ENCODE data around the gene ACOX3. TPM values are rescaled to one million over a fixed set of nuclear protein-coding genes. Genes with fewer than 3 reads are reported as not detected.

ACOX3 gene
- total and polyA plus RNA-seq, 9 of the 15 experiments (the other 6 are each of a cell fraction or from before 2014, with no cell fraction given): 0.68 to 7.3 (median 3.7) TPM

DNA sequence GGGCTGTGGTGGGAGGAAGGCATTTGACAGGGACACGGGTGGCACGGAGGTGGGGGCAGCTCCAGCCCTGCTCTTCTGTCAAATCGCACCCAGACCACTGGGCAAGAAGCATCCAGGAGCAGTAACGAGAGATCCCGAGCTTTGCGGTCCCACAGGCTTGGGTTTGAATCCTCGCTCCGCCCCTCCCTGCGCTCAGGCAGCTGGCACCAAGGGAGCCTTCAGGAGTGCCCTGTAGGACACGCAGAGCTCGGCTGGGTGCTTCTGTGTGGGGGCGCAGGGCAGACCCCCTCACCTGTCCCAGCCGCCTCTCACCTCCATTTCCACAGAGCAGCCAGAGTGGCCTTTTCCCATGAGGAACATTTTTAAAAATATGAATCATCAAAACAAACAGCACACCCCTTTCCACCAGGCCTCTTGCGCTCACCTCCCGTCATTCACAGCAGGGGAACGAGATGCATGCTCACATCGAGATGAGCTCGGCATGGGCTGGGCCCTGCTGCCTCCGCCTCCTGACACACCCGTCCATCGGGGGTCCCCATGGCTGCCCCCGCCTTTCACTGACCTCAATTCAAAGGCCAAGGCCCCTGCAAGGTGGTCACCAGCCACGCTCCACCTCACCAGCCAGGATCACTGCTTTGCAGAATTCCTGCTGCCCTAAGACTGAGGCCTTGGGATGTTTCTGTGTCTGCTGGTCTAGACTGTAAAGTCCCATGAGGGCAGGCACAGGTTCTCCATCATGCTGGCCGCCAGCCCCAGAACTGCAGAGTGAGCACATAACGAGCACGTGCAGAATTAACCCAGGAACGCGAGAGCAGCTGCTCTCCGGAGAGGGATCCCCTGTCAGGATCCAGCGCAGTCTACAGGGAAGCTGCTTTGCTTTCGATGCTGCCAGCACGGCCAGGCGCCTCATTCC is 52.7 kb downstream of the ACOX3 start (continued):
- TF ChIP-seq ZNF347 (CRISPR knock-in tag; IDR thresholded peaks at IDR 0.05; ENCODE audit: low read depth) (no peak), PYGO2 (tag; IDR thresholded peaks at IDR 0.05) (no peak), ARID3A (IDR thresholded peaks at IDR 0.05; ENCODE audit: borderline replicate concordance, low read depth, low read length) (no peak), LEF1 (IDR thresholded peaks at IDR 0.05) (no peak)

DNA sequence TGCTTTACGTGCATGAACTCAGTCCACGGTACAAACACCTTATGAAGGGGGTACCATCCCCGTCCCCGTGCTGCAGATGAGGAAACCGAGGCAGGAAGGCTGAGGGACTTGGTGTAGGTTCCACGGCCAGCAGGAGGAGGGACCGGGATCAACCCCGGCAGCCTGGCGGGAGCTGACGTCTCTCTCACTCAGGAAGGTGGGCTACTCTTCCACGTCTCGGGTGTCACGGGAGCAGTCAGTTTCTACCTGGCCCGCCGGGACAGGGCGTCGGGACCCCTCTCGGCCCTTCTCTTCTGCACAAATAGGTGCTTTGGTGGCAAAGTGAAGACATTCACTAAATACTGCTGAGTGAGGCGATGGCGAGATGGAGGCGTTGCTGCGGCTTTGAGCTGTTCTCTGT is 53.3 kb downstream of the ACOX3 start:
- H2AFZ ChIP-seq (ENCODE audit: low read depth, low read length): no peak overlapping the region
- H3K9me3 ChIP-seq (replicated peaks; ENCODE audit: control insufficient read depth, insufficient read depth, low read depth, low read length): no peaks in the 10 kb centered on the region
- peaks cover 0 to 5% of the 10 kb centered on the region in 2 experiments; a peak in 1 of 5 replicates for H3K27me3 ChIP-seq (ENCODE audit: control insufficient read depth in 2 of 2, insufficient read depth in 2 of 2, low read length in 2 of 2)
- ATAC-seq (no peak), DNase-seq (ENCODE audit: extremely low read depth in 1 of 4, low spot score in 3 of 4) (no peak), FAIRE-seq (no peak)
- ChIA-PET CTCF (ENCODE audit: low intra/inter-chr PET ratio) (no interaction called here), POLR2A (no interaction called here)
- in situ Hi-C loops (cut with MboI): no loop called here
- no peaks in the 10 kb centered on the region for H3K36me3 ChIP-seq (ENCODE audit: control insufficient read depth, insufficient read depth, low read length)
- peaks cover 5% of the 10 kb centered on the region for H3K9me1 ChIP-seq (ENCODE audit: control insufficient read depth, insufficient read depth, low read length)
- no peak overlapping the region for H3K9ac ChIP-seq (ENCODE audit: insufficient read depth in 1 of 2, low read depth in 2 of 2, low read length in 2 of 2)
- intact Hi-C loops (cut with micrococcal nuclease): no loop called here
- no peaks in the 10 kb centered on the region for H3K79me2 ChIP-seq (ENCODE audit: control insufficient read depth, insufficient read depth, low read length)
- H3K27ac ChIP-seq (ENCODE audit: extremely low read depth, low read depth, low read length): no peak overlapping the region
- BruUV-seq (replicated peaks): no TSS peak
- H3K4me1 ChIP-seq (replicated peaks in 1 of 2; ENCODE audit: control insufficient read depth in 2 of 2, insufficient read depth in 2 of 2, low read length in 2 of 2): peaks cover 0 to 30% of the 10 kb centered on the region in 2 experiments; a peak in 2 of 5 replicates
- H4K20me1 ChIP-seq (replicated peaks; ENCODE audit: control insufficient read depth, insufficient read depth, low read length): peaks cover 7% of the 10 kb centered on the region; the same call in 1 of the 2 replicates
- H3K4me2 ChIP-seq (ENCODE audit: insufficient read depth, low read length): no peak overlapping the region
- no peak overlapping the region for H3K4me3 ChIP-seq
- WGBS (ENCODE audit: insufficient coverage, low coverage, missing lambda C conversion rate): 59% methylated on average over 21 of the region's 22 CpGs
- TF ChIP-seq SMARCE1 (IDR thresholded peaks at IDR 0.05): no peak
- no peak for TF ChIP-seq PHTF2 (CRISPR knock-in tag; IDR thresholded peaks at IDR 0.05)
- no peak for TF ChIP-seq TRIM24 (IDR thresholded peaks at IDR 0.05)
- TF ChIP-seq CBX2 (IDR thresholded peaks at IDR 0.05; ENCODE audit: insufficient read depth, low read length, poor library complexity, severe bottlenecking): no peak
- TF ChIP-seq, protein P1, sequence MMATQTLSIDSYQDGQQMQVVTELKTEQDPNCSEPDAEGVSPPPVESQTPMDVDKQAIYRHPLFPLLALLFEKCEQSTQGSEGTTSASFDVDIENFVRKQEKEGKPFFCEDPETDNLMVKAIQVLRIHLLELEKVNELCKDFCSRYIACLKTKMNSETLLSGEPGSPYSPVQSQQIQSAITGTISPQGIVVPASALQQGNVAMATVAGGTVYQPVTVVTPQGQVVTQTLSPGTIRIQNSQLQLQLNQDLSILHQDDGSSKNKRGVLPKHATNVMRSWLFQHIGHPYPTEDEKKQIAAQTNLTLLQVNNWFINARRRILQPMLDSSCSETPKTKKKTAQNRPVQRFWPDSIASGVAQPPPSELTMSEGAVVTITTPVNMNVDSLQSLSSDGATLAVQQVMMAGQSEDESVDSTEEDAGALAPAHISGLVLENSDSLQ (IDR thresholded peaks at IDR 0.05): no peak
- TF ChIP-seq TAL1 (IDR thresholded peaks at IDR 0.05): no peak
- TF ChIP-seq PML (IDR thresholded peaks at IDR 0.05; ENCODE audit: low read length): no peak
- no peak for TF ChIP-seq HMG20A (CRISPR knock-in tag; conservative IDR thresholded peaks at IDR 0.05)
- TF ChIP-seq HOXB6 (CRISPR knock-in tag; IDR thresholded peaks at IDR 0.05; ENCODE audit: borderline replicate concordance): no peak
- no peak for TF ChIP-seq MCM7 (IDR thresholded peaks at IDR 0.05)
- TF ChIP-seq MCM2 (IDR thresholded peaks at IDR 0.05; ENCODE audit: low read depth): no peak
- TF ChIP-seq POLR3G (IDR thresholded peaks at IDR 0.05; ENCODE audit: extremely low read depth, insufficient read length, insufficient replicate concordance): no peak
- TF ChIP-seq ZKSCAN3 (CRISPR knock-in tag; IDR thresholded peaks at IDR 0.05): no peak
- TF ChIP-seq ARHGAP35 (IDR thresholded peaks at IDR 0.05; ENCODE audit: partially characterized antibody): no peak
- no peak for TF ChIP-seq ZNF23 (CRISPR knock-in tag; IDR thresholded peaks at IDR 0.05)
- TF ChIP-seq HNRNPK (IDR thresholded peaks at IDR 0.05; ENCODE audit: low read depth, low read length, poor library complexity, severe bottlenecking): no peak
- TF ChIP-seq ARID2 (IDR thresholded peaks at IDR 0.05): no peak
- no peak for TF ChIP-seq EZH2 (IDR thresholded peaks at IDR 0.05; ENCODE audit: borderline replicate concordance, low read depth, low read length)

Data from K562 (cell line).